Stomach (tissue), 9 donors: ENCODE data around the gene NUPR2. TPM values are rescaled to one million over a fixed set of nuclear protein-coding genes. Genes with fewer than 3 reads are reported as not detected.
"Not testable (repeated sequence)": the region's sequence is repeated elsewhere in the genome, so short reads cannot be mapped to it uniquely, and the experiment has no call there.

Experiments
- DNase-seq, 2 donors: peaks; one replicate each; pipeline versions ENCODE4 v3.0.0 to v3.0.0-alpha.2; 2013 to 2019
- H3K27ac ChIP-seq, 5 donors: fragments of 200-600 bp in 4 of 5; sonication (generic) in 4 of 5; one replicate each; pipeline ENCODE4 v1.5.1; 2013 to 2019; ENCODE audit warnings: mild to moderate bottlenecking in 1 of 5, moderate library complexity in 1 of 5
- H3K27me3 ChIP-seq, 3 donors: fragments of 200-600 bp; sonication (generic); one replicate each; pipeline ENCODE4 v1.5.1; 2017 to 2019; ENCODE audit warnings: mixed run types in 1 of 3
- H3K36me3 ChIP-seq, 4 donors: fragments of 200-600 bp; sonication (generic); 1 replicate in 3 of 4; 2 replicates in 1 of 4; pipeline ENCODE4 v1.5.1; 2016 to 2019
- H3K4me1 ChIP-seq, 4 donors: fragments of 200-600 bp; sonication (generic); one replicate each; pipeline ENCODE4 v1.5.1; 2016 to 2019
- H3K4me3 ChIP-seq, 4 donors: fragments of 200-600 bp; sonication (generic) in 3 of 4; one replicate each; pipeline ENCODE4 v1.5.1; 2016 to 2019; ENCODE audit warnings: mild to moderate bottlenecking in 1 of 4
- H3K9me3 ChIP-seq, 4 donors: fragments of 200-600 bp; sonication (generic); one replicate each; pipeline ENCODE4 v1.5.1; 2016 to 2019
- EP300 ChIP-seq: sonication (generic); formaldehyde crosslinking; IDR thresholded peaks from one replicate; pipeline ENCODE4 v1.6.1; 2017; ENCODE audit warnings: antibody characterized with exemption
- POLR2A ChIP-seq, 4 donors: fragments of 450-650 bp; IDR thresholded peaks; one replicate each; pipeline ENCODE4 v1.6.1; 2016; ENCODE audit warnings: antibody characterized with exemption in 4 of 4, control low read depth in 2 of 4, mild to moderate bottlenecking in 1 of 4, moderate library complexity in 1 of 4
- POLR2AphosphoS5 ChIP-seq, 3 donors: sonication (generic); formaldehyde crosslinking; IDR thresholded peaks; one replicate each; pipeline ENCODE4 v1.6.1; 2016; ENCODE audit warnings: antibody characterized with exemption in 3 of 3
- WGBS, 5 donors: extraction: QIAGEN DNeasy Blood & Tissue Kit in 3 of 5; methylation state at CpG; one replicate each; pipeline versions ENCODE4 v1.1.5 to v1.1.7; 2013 to 2018; 5-methylcytosine and 5-hydroxymethylcytosine counted together
- intact Hi-C: fragments of 100-400 bp; cut with DNase I; formaldehyde crosslinking; loops from one replicate; pipeline ENCODE4 v1.15.1; 2023; ENCODE audit warnings: low total_unique reads
- polyA plus RNA-seq, 3 donors: library from polyadenylated mRNA; stranded (reverse); fragments of 200-250 nt; gene quantifications; one replicate each; pipeline ENCODE4 v1.2.3, GENCODE V29; 2013
- total RNA-seq, 5 donors: library from RNA; depleted of rRNA; stranded (reverse); fragments of >200 nt; gene quantifications; one replicate each; pipeline versions ENCODE4 v1.1.0 to v1.2.3, GENCODE V29; 2014 to 2016
- TF ChIP-seq, protein P1 (sequence below), 7 experiments: fragments of 450-650 bp in 4 of 7; fragments of 200-600 bp in 3 of 7; sonication (generic) in 3 of 7; IDR thresholded peaks; one replicate each; pipeline ENCODE4 v1.5.1; 2016 to 2019; ENCODE audit warnings: antibody characterized with exemption in 7 of 7, control low read depth in 2 of 7, mild to moderate bottlenecking in 1 of 7
- donor health status: healthy with polysubstance abuse.
- donor health status: Bipolar disorder and iron deficiency.
- donor health status: healthy.

NUPR2 gene
- total and polyA plus RNA-seq, 8 donors = 9.5 to 21.9 (median 10.1) TPM; not detected in 3

DNA sequence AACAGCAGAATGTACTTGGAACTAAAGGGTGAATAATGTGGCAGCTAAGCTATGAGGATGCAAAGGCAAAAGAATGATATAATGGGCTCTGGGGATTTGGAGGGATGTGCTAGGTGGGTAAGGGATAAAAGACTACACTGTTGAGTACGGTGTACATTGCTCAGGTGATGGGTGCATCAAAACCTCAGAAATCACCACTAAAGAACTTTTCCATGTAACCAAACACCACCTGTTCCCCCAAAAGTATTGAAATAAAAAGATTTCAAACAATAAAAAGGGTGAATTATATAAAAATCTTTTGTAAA lies 8.3 kb downstream of the NUPR2 start:
- H3K4me3 ChIP-seq = no peak overlapping the region
- DNase-seq = no peak
- intact Hi-C loops = no loop called here
- H3K4me1 ChIP-seq = peaks cover 10 to 30% (median 21%) of the 10 kb centered on the region in 4 donors
- WGBS, 5 donors = 90 to 100% (median 100%) methylated on average over 1 of the region's 1 CpG
- H3K9me3 ChIP-seq = no peaks in the 10 kb centered on the region
- no peak for TF ChIP-seq POLR2AphosphoS5 (IDR thresholded peaks at IDR 0.05)
- TF ChIP-seq, protein P1, sequence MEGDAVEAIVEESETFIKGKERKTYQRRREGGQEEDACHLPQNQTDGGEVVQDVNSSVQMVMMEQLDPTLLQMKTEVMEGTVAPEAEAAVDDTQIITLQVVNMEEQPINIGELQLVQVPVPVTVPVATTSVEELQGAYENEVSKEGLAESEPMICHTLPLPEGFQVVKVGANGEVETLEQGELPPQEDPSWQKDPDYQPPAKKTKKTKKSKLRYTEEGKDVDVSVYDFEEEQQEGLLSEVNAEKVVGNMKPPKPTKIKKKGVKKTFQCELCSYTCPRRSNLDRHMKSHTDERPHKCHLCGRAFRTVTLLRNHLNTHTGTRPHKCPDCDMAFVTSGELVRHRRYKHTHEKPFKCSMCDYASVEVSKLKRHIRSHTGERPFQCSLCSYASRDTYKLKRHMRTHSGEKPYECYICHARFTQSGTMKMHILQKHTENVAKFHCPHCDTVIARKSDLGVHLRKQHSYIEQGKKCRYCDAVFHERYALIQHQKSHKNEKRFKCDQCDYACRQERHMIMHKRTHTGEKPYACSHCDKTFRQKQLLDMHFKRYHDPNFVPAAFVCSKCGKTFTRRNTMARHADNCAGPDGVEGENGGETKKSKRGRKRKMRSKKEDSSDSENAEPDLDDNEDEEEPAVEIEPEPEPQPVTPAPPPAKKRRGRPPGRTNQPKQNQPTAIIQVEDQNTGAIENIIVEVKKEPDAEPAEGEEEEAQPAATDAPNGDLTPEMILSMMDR (IDR thresholded peaks at IDR 0.05) = no peak
- no peak for TF ChIP-seq EP300
- TF ChIP-seq POLR2A (IDR thresholded peaks at IDR 0.05) = no peak
- no peaks in the 10 kb centered on the region for H3K27me3 ChIP-seq
- H3K36me3 ChIP-seq = peaks cover 14 to 19% (median 18%) of the 10 kb centered on the region in 4 donors
- no peak overlapping the region for H3K27ac ChIP-seq

DNA sequence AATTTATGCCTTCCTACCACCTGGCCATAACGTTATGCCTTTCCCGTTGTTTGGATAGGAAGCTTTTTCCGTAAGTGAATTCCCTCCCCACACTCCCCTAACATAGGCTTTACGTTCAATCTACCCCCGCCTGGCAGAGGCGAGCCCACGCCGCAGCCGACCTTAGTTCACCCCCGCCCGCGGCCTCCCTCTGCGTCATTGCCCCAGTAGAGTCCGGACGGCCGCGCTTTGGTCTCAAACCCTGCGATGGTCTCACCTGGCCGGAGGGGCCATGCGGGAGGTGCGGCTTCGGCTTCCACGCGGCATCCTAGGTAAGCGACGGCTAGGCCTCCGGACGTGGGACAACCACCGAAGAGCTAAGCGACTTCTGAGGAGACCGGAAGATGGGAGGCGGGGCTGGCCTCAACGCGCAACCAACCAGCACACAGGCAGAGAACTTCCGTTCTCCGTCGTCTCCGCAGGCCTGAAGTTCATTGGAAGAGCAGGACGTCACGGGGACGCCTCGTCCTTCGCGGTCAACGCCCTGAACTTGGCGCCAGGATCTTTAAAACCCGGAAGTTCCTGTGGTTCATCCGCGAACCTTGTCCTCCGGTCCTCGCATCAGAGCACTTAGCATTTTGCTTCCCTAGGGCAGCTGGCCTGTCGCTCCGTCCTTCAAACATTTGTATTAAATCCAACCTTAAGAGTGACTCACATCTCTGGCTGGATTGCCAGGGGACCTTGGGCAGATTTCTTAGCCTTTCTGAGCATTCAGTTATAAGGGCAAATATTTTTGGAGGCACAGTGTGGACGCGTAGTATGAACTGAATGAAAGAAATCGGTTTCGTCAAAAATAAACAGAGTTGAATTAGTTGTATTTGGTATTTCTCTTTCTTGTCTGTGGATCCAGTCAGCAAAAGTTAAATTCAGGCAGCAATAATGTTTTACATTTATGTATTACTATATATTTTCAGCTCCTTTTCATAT lies 9.8 kb downstream of the NUPR2 start, which contains the start of gene CHCHD2:
CHCHD2 (minus strand) TSS at position 369 of the 966 bp plus-strand sequence; CDS start at position 306, 63 bp downstream.
- H3K36me3 ChIP-seq = peaks cover 29 to 34% (median 33%) of the 10 kb centered on the region in 4 donors
- WGBS, 5 donors = 1 to 2% (median 1%) methylated on average over 38 to 57 of the region's 57 CpGs
- intact Hi-C loops = no loop called here
- H3K9me3 ChIP-seq = no peaks in the 10 kb centered on the region
- peak within 1 kb of the TSS; percentile 71 to 93 (median 79) for H3K4me3 ChIP-seq
- H3K27me3 ChIP-seq = no peaks in the 10 kb centered on the region
- peaks cover 10 to 30% (median 21%) of the 10 kb centered on the region in 4 donors for H3K4me1 ChIP-seq
- TF ChIP-seq POLR2AphosphoS5 (IDR thresholded peaks at IDR 0.05) (peak; percentile 80 to 98 (median 97)), POLR2A (IDR thresholded peaks at IDR 0.05) (peak in 2 of 4 donors; percentile 90 to 95), EP300 (peak; percentile 3)
- TF ChIP-seq, protein P1 (IDR thresholded peaks at IDR 0.05) = peak in 1 of 7 experiments; percentile 9
- peak; percentile 97 to 100 for DNase-seq
- H3K27ac ChIP-seq = peak within 1 kb of the TSS; percentile 87 to 98 (median 95)

DNA sequence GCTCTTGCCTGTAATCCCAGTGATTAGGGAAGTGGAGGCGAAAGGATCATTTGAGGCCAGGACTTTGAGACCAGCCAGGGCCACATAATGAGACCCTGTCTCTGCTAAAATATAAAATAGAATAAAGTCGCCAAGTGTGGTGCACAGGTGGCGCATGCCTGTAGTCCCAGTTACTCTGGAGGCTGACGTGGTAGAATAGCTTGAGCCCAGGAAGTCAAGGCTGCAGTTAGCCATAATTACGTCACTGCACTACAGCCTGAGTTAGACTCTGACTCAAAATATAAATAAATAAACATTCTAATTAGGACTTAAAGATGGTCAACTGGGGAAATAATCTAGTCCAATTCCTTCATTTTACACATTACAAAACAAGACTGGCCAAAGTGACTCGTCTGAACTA lies 10.7 kb downstream of the NUPR2 start:
- peaks cover 10 to 30% (median 21%) of the 10 kb centered on the region in 4 donors for H3K4me1 ChIP-seq
- H3K27ac ChIP-seq = peak overlapping the region; percentile 50 to 98 (median 95)
- DNase-seq = peak in 1 of 2 donors; percentile 86
- intact Hi-C loops = no loop called here
- H3K36me3 ChIP-seq = peaks cover 38 to 43% (median 42%) of the 10 kb centered on the region in 4 donors
- WGBS, 5 donors = 7 to 18% (median 11%) methylated on average over 6 of the region's 6 CpGs
- H3K9me3 ChIP-seq = no peaks in the 10 kb centered on the region
- H3K27me3 ChIP-seq = no peaks in the 10 kb centered on the region
- no peak for TF ChIP-seq POLR2AphosphoS5 (IDR thresholded peaks at IDR 0.05)
- TF ChIP-seq, protein P1 (IDR thresholded peaks at IDR 0.05) = no peak
- TF ChIP-seq EP300 = no peak
- no peak for TF ChIP-seq POLR2A (IDR thresholded peaks at IDR 0.05)
- H3K4me3 ChIP-seq = peak overlapping the region; percentile 71 to 93 (median 79)

- H3K9me3 ChIP-seq, H3K27ac ChIP-seq, DNase-seq, intact Hi-C loops, H3K27me3 ChIP-seq, H3K4me3 ChIP-seq: not testable (repeated sequence)
- 85 to 92% (median 89%) methylated on average over 9 of the region's 9 CpGs for WGBS, 5 donors
- Histone ChIP-seq H3K4me1 (peaks cover 10 to 30% (median 21%) of the 10 kb centered on the region in 4 donors), H3K36me3 (peaks cover 49 to 56% (median 55%) of the 10 kb centered on the region in 4 donors)
Measured at GRCh38 chr7:56104138-56104537, 12.1 kb downstream of the NUPR2 start.
